ENCODE results near the gene PODXL2. TPM values are rescaled to one million over a fixed set of nuclear protein-coding genes. Genes with fewer than 3 reads are reported as not detected.

Gene PODXL2
- total and polyA plus RNA-seq, 2 of the 8 experiments (the other 6 are each of a cell fraction or from before 2014, with no cell fraction given), result 27.6 to 31.6 TPM

DNA sequence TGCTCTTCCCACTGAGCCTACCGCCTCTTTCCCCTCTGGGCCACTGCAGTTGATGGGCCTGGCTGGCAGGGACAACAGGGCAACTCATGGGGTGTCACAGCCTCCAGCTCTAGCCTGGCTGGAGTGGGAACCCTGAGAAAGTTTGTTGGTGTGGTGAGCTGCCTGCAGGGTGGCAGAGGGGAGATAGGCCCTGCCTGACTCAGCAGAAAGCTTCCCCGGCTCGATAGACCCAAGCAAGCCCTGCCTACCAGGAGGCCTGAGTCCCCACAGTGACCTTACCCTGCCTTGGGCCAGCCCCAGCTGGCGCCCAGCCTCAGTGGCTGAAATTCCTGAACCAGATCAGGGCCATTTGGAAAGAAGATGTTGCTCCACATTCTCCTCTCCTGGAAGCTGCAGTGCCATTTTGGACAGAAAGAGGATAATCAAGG, 73.2 kb downstream of the PODXL2 start:
- no peak overlapping the region for H4K5ac ChIP-seq (ENCODE audit: insufficient read length, low read depth, low read length)
- H2BK5ac ChIP-seq (ENCODE audit: low read depth, low read length), result no peak overlapping the region; the same call in 1 of the 2 replicates
- ChIA-PET CTCF (ENCODE audit: partially characterized antibody) (interaction anchor here (0.7 to 1.5 kb wide), 3 partner anchors 11 to 188 kb away, joined by 3 to 7 read pairs (median 4); no protein-coding TSS in a partner anchor), POLR2A (ENCODE audit: partially characterized antibody) (interaction anchor here (1.3 kb wide), 1 partner anchor 13 kb away, joined by 4 read pairs; no protein-coding TSS in a partner anchor)
- no peak overlapping the region for H3K27ac ChIP-seq (ENCODE audit: low read depth, low read length)
- FAIRE-seq (no peak), DNase-seq (ENCODE audit: low read depth in 1 of 2, low spot score in 2 of 2) (no peak)
- peaks cover 0 to 3% (median under 1%) of the 10 kb centered on the region in 4 experiments; a peak in 2 of 7 replicates for H3K4me1 ChIP-seq (replicated peaks in 1 of 4; ENCODE audit: control insufficient read depth in 3 of 4, insufficient read depth in 4 of 4, low read length in 3 of 4)
- H2AK5ac ChIP-seq (ENCODE audit: low read depth, low read length), result no peak overlapping the region
- H3K9me3 ChIP-seq (ENCODE audit: insufficient read depth in 2 of 2, low read depth in 1 of 2, low read length in 1 of 2), result no peaks in the 10 kb centered on the region
- no peak overlapping the region for H2BK120ac ChIP-seq (replicated peaks; ENCODE audit: low read depth, low read length)
- H3K27me3 ChIP-seq (replicated peaks in 1 of 4; ENCODE audit: control insufficient read depth in 3 of 4, extremely low read depth in 1 of 4, insufficient read depth in 3 of 4, low read length in 3 of 4), result no peaks in the 10 kb centered on the region
- H2BK20ac ChIP-seq (ENCODE audit: low read length), result 0 out of 2 replicates have a peak overlapping the region, but pooled peaks have one; percentile 86
- H3K79me2 ChIP-seq (ENCODE audit: control insufficient read depth in 1 of 2, insufficient read depth in 2 of 2, low read length in 2 of 2), result no peaks in the 10 kb centered on the region
- H4K91ac ChIP-seq (replicated peaks; ENCODE audit: insufficient read length, low read length), result no peak overlapping the region
- no peak overlapping the region for H2AFZ ChIP-seq (ENCODE audit: low read length)
- H3K23me2 ChIP-seq (ENCODE audit: low read depth, low read length), result no peaks in the 10 kb centered on the region
- WGBS, 2 experiments (ENCODE audit: extremely low coverage in 1 of 2, insufficient coverage in 1 of 2, insufficient read length in 1 of 2, insufficient replicate concordance in 2 of 2, low coverage in 1 of 2, low lambda C conversion rate in 2 of 2, missing lambda C conversion rate in 1 of 2), result 84% methylated on average over 4 of the region's 4 CpGs; no CpG with 5 or more reads in 1 of the 2 experiments
- H3K4me2 ChIP-seq (ENCODE audit: insufficient read depth in 1 of 2, low read depth in 2 of 2, low read length in 2 of 2), result no peak overlapping the region
- no peak overlapping the region for H3K56ac ChIP-seq (replicated peaks; ENCODE audit: insufficient read length, low read depth, low read length)
- no peak overlapping the region for H2BK12ac ChIP-seq (ENCODE audit: low read depth, low read length)
- no peak overlapping the region for H4K8ac ChIP-seq (ENCODE audit: extremely low read depth, insufficient read depth, low read length)
- H3K23ac ChIP-seq (ENCODE audit: insufficient read length), result no peak overlapping the region
- no peak overlapping the region for H3K4ac ChIP-seq (replicated peaks; ENCODE audit: insufficient read length, low read depth, low read length)
- H3K14ac ChIP-seq (ENCODE audit: insufficient read length), result no peak overlapping the region
- no peak overlapping the region for H3K4me3 ChIP-seq (ENCODE audit: extremely low read depth in 1 of 4, insufficient read depth in 2 of 4, low read depth in 3 of 4, low read length in 4 of 4)
- H3K36me3 ChIP-seq (ENCODE audit: control insufficient read depth in 2 of 4, insufficient read depth in 4 of 4, low read length in 3 of 4), result no peaks in the 10 kb centered on the region
- no peak overlapping the region for H3K18ac ChIP-seq (ENCODE audit: extremely low read depth, low read length)
- H3K9ac ChIP-seq (replicated peaks in 1 of 4; ENCODE audit: extremely low read depth in 1 of 4, low read depth in 3 of 4, low read length in 3 of 4), result no peak overlapping the region; a peak in 1 of 7 replicates
- 0 out of 2 replicates have a peak overlapping the region, but pooled peaks have one; percentile 18 for H2BK15ac ChIP-seq (ENCODE audit: low read length)
- no peaks in the 10 kb centered on the region; the same call in 1 of the 2 replicates for H3K79me1 ChIP-seq (ENCODE audit: low read depth, low read length)
- no peaks in the 10 kb centered on the region for H4K20me1 ChIP-seq (replicated peaks in 1 of 2; ENCODE audit: control insufficient read depth in 1 of 2, insufficient read depth in 2 of 2, low read length in 2 of 2)
- TF ChIP-seq RBBP5 (IDR thresholded peaks at IDR 0.05; ENCODE audit: borderline replicate concordance, low read depth, low read length), result no peak

Measured in H1 (cell line).